Type B pancreatic cell (in vitro differentiated cells): ENCODE measurements around the gene SURF6. TPM values are rescaled to one million over a fixed set of nuclear protein-coding genes. Genes with fewer than 3 reads are reported as not detected.
"Not testable (repeated sequence)": the region's sequence is repeated elsewhere in the genome, so short reads cannot be mapped to it uniquely, and the experiment has no call there.

ENCODE experiments used
- DNase-seq: peaks from one replicate; pipeline ENCODE4 v3.0.0; 2021; ENCODE audit warnings: mixed read lengths; ENCODE audit not compliant: unreplicated experiment; ENCODE audit errors: extremely low spot score
- H3K27ac Mint-ChIP-seq: 2 replicates; pipeline ENCODE4 v1.8.0; 2021; ENCODE audit warnings: mild to moderate bottlenecking, mixed read lengths
- H3K27me3 Mint-ChIP-seq: 2 replicates; pipeline ENCODE4 v1.8.0; 2021; ENCODE audit warnings: mixed read lengths
- H3K36me3 Mint-ChIP-seq: 2 replicates; pipeline ENCODE4 v1.8.0; 2021; ENCODE audit warnings: mixed read lengths
- H3K4me1 Mint-ChIP-seq: one replicate; pipeline ENCODE4 v1.8.0; 2021; ENCODE audit warnings: mixed read lengths; ENCODE audit not compliant: unreplicated experiment
- H3K4me3 Mint-ChIP-seq: 2 replicates; pipeline ENCODE4 v1.8.0; 2021; ENCODE audit warnings: mild to moderate bottlenecking, mixed read lengths
- H3K9me3 Mint-ChIP-seq: 2 replicates; pipeline ENCODE4 v1.8.0; 2021; ENCODE audit warnings: mixed read lengths
- CTCF ChIP-seq: fragments of 200-600 bp; sonication (generic); conservative IDR thresholded peaks from 2 replicates; pipeline ENCODE4 v1.5.0; 2021; ENCODE audit warnings: antibody characterized with exemption, mild to moderate bottlenecking
- total RNA-seq: library from RNA; stranded (reverse); gene quantifications from 2 replicates; pipeline ENCODE4 v1.2.1, GENCODE V29; 2021; ENCODE audit warnings: low replicate concordance

SURF6 gene
- total RNA-seq, 1 donor from 2014 or later: 24.9 TPM

GRCh38 chr9:133340256-133340655 lies 4.3 kb upstream of the SURF6 start:
- H3K36me3 Mint-ChIP-seq: peaks cover 8% of the 10 kb centered on the region
- DNase-seq: no peak
- H3K4me1 Mint-ChIP-seq: peaks cover 3% of the 10 kb centered on the region
- no peak for TF ChIP-seq CTCF
- no peaks in the 10 kb centered on the region for H3K27me3 Mint-ChIP-seq
- H3K4me3 Mint-ChIP-seq: no peak overlapping the region
- no peaks in the 10 kb centered on the region for H3K9me3 Mint-ChIP-seq
- H3K27ac Mint-ChIP-seq: no peak overlapping the region

- TF ChIP-seq CTCF: no peak
- Mint-ChIP-seq H3K4me1 (peaks cover 5% of the 10 kb centered on the region), H3K9me3 (no peaks in the 10 kb centered on the region), H3K27me3 (no peaks in the 10 kb centered on the region), H3K27ac (no peak overlapping the region), H3K4me3 (no peak overlapping the region), H3K36me3 (peaks cover 10% of the 10 kb centered on the region)
- DNase-seq: no peak
These were observed 3.7 kb upstream of the SURF6 start for GRCh38 chr9:133339641-133340040.

- Mint-ChIP-seq H3K4me3 (peak overlapping the region; percentile 98), H3K27ac (peak overlapping the region; percentile 88), H3K4me1 (peaks cover 14% of the 10 kb centered on the region), H3K36me3 (peaks cover 17% of the 10 kb centered on the region)
- DNase-seq, H3K9me3 Mint-ChIP-seq, H3K27me3 Mint-ChIP-seq: not testable (repeated sequence)
These were observed 1.1 kb downstream of the SURF6 start for GRCh38 chr9:133334888-133335287.

GRCh38 chr9:133334161-133334560 lies 1.8 kb downstream of the SURF6 start:
- no peaks in the 10 kb centered on the region for H3K27me3 Mint-ChIP-seq
- peak overlapping the region; percentile 98 for H3K4me3 Mint-ChIP-seq
- TF ChIP-seq CTCF: no peak
- H3K4me1 Mint-ChIP-seq: peaks cover 14% of the 10 kb centered on the region
- DNase-seq: no peak
- peak overlapping the region; percentile 75 for H3K27ac Mint-ChIP-seq
- peaks cover 21% of the 10 kb centered on the region for H3K36me3 Mint-ChIP-seq
- H3K9me3 Mint-ChIP-seq: no peaks in the 10 kb centered on the region

- peak overlapping the region; percentile 75 for H3K27ac Mint-ChIP-seq
These were observed 2.4 kb downstream of the SURF6 start for GRCh38 chr9:133333566-133333965.

GRCh38 chr9:133333011-133333410 lies 3.0 kb downstream of the SURF6 start:
- TF ChIP-seq CTCF: no peak
- Mint-ChIP-seq H3K36me3 (peaks cover 21% of the 10 kb centered on the region), H3K4me3 (peak overlapping the region; percentile 44), H3K27ac (no peak overlapping the region), H3K4me1 (peaks cover 14% of the 10 kb centered on the region), H3K27me3 (no peaks in the 10 kb centered on the region), H3K9me3 (no peaks in the 10 kb centered on the region)
- DNase-seq: no peak

More at GRCh38 chr9:133333566-133333965, 2.4 kb downstream of the SURF6 start:
- Mint-ChIP-seq H3K9me3 (no peaks in the 10 kb centered on the region), H3K36me3 (peaks cover 21% of the 10 kb centered on the region), H3K4me3 (peak overlapping the region; percentile 98), H3K27me3 (no peaks in the 10 kb centered on the region), H3K4me1 (peaks cover 14% of the 10 kb centered on the region)
- no peak for DNase-seq
- TF ChIP-seq CTCF: no peak
